Kidney epithelial cell (primary cell): ENCODE data around the gene NEIL3. TPM values are rescaled to one million over a fixed set of nuclear protein-coding genes. Genes with fewer than 3 reads are reported as not detected.

Source experiments
- DNase-seq: peaks from one replicate; pipeline ENCODE4 v3.0.0-alpha.2; 2010; ENCODE audit warnings: low read depth
- H3K27me3 ChIP-seq: 2 replicates; pipeline ENCODE4 v1.6.0; 2011; ENCODE audit warnings: low read length; ENCODE audit not compliant: control insufficient read depth, insufficient read depth
- H3K36me3 ChIP-seq: 2 replicates; pipeline ENCODE4 v1.5.1; 2011; ENCODE audit warnings: low read length; ENCODE audit not compliant: control insufficient read depth, insufficient read depth
- H3K4me3 ChIP-seq: 2 replicates; pipeline ENCODE4 v1.5.1; 2011; ENCODE audit warnings: low read depth, mild to moderate bottlenecking, control low read depth, low read length
- CTCF ChIP-seq: IDR thresholded peaks from 2 replicates; pipeline ENCODE4 v1.5.1; 2011; ENCODE audit warnings: mild to moderate bottlenecking, moderate library complexity, low read length, control low read depth, inconsistent platforms; ENCODE audit not compliant: insufficient read depth, poor library complexity, severe bottlenecking
- total RNA-seq: library from RNA; depleted of rRNA; stranded (reverse); fragments of >200 nt; gene quantifications from 2 replicates; pipeline ENCODE4 v1.2.3, GENCODE V29; 2015

Gene NEIL3
- total RNA-seq, 1 donor from 2014 or later = 2.1 TPM

- DNase-seq = no peak
- Histone ChIP-seq H3K27me3 (no peaks in the 10 kb centered on the region), H3K36me3 (no peaks in the 10 kb centered on the region), H3K4me3 (no peak overlapping the region)
- no peak for TF ChIP-seq CTCF
These were observed 22.4 kb downstream of the NEIL3 start for GRCh38 chr4:177332119-177332518.

- no peak for DNase-seq
- H3K4me3 ChIP-seq = no peak overlapping the region
- peak; percentile 65 for TF ChIP-seq CTCF
These were observed 30.1 kb downstream of the NEIL3 start for GRCh38 chr4:177339477-177340374.

GRCh38 chr4:177348348-177348747 is 38.7 kb downstream of the NEIL3 start:
- TF ChIP-seq CTCF = no peak
- no peak for DNase-seq
- Histone ChIP-seq H3K4me3 (no peak overlapping the region), H3K36me3 (no peaks in the 10 kb centered on the region), H3K27me3 (no peaks in the 10 kb centered on the region)

More at GRCh38 chr4:177339477-177340374, 30.1 kb downstream of the NEIL3 start:
- Histone ChIP-seq H3K36me3 (no peaks in the 10 kb centered on the region), H3K27me3 (no peaks in the 10 kb centered on the region)

- H3K36me3 ChIP-seq = no peaks in the 10 kb centered on the region
- no peak for TF ChIP-seq CTCF
- no peak for DNase-seq
- H3K27me3 ChIP-seq = no peaks in the 10 kb centered on the region
- H3K4me3 ChIP-seq = no peak overlapping the region
These were observed 39.5 kb downstream of the NEIL3 start for GRCh38 chr4:177349191-177349590.

- Histone ChIP-seq H3K4me3 (no peak overlapping the region), H3K36me3 (no peaks in the 10 kb centered on the region), H3K27me3 (no peaks in the 10 kb centered on the region)
- DNase-seq = no peak
- TF ChIP-seq CTCF = no peak
These were observed 42.1 kb downstream of the NEIL3 start for GRCh38 chr4:177351622-177352244.

- no peak for DNase-seq
- Histone ChIP-seq H3K4me3 (no peak overlapping the region), H3K36me3 (no peaks in the 10 kb centered on the region), H3K27me3 (no peaks in the 10 kb centered on the region)
- TF ChIP-seq CTCF = no peak
These were observed 46.5 kb downstream of the NEIL3 start for GRCh38 chr4:177356206-177356605.
